Skeletal muscle satellite cell (primary cell): ENCODE results near the gene TTC39C.
"Not testable (repeated sequence)": the region's sequence is repeated elsewhere in the genome, so short reads cannot be mapped to it uniquely, and the experiment has no call there.

Experiments
- H3K27me3 ChIP-seq: 2 replicates; pipeline ENCODE4 v1.7.0; 2013; ENCODE audit warnings: low read length; ENCODE audit not compliant: control insufficient read depth, insufficient read depth
- H3K36me3 ChIP-seq: 2 replicates; pipeline ENCODE4 v1.7.0; 2013; ENCODE audit warnings: mild to moderate bottlenecking, control low read depth, low read length; ENCODE audit not compliant: insufficient read depth
- H3K4me1 ChIP-seq: 2 replicates; pipeline ENCODE4 v1.7.0; 2013; ENCODE audit warnings: low read length; ENCODE audit not compliant: control insufficient read depth, insufficient read depth
- H3K4me2 ChIP-seq: 2 replicates; pipeline ENCODE4 v1.7.0; 2013; ENCODE audit warnings: mild to moderate bottlenecking, low read length
- H3K4me3 ChIP-seq: 2 replicates; pipeline ENCODE4 v1.7.0; 2013; ENCODE audit warnings: low read length
- H3K9ac ChIP-seq: 2 replicates; pipeline ENCODE4 v1.7.0; 2013; ENCODE audit warnings: mild to moderate bottlenecking, low read depth, low read length, moderate library complexity
- H3K9me3 ChIP-seq: replicated peaks from 2 replicates; pipeline ENCODE4 v1.7.0; 2013; ENCODE audit warnings: mild to moderate bottlenecking, control low read depth, low read length

TTC39C gene

GRCh38 chr18:24128700-24129099 is 114.1 kb downstream of the TTC39C start:
- Histone ChIP-seq H3K4me1 (peaks cover 9% of the 10 kb centered on the region), H3K4me3 (no peak overlapping the region), H3K27me3 (no peaks in the 10 kb centered on the region), H3K36me3 (peaks cover 18% of the 10 kb centered on the region), H3K4me2 (no peak overlapping the region), H3K9me3 (no peaks in the 10 kb centered on the region), H3K9ac (no peak overlapping the region)

GRCh38 chr18:24130494-24130893 is 115.9 kb downstream of the TTC39C start:
- Histone ChIP-seq H3K4me1 (peaks cover 9% of the 10 kb centered on the region), H3K4me2 (no peak overlapping the region), H3K9ac (no peak overlapping the region), H3K27me3 (no peaks in the 10 kb centered on the region), H3K4me3 (no peak overlapping the region), H3K36me3 (peaks cover 18% of the 10 kb centered on the region), H3K9me3 (no peaks in the 10 kb centered on the region)

- no peak overlapping the region for H3K4me2 ChIP-seq
- H3K9ac ChIP-seq: no peak overlapping the region
- peaks cover 7% of the 10 kb centered on the region for H3K36me3 ChIP-seq
- no peaks in the 10 kb centered on the region for H3K9me3 ChIP-seq
- H3K4me3 ChIP-seq: no peak overlapping the region
- H3K4me1 ChIP-seq: peaks cover 13% of the 10 kb centered on the region
- no peaks in the 10 kb centered on the region for H3K27me3 ChIP-seq
Measured at GRCh38 chr18:24136967-24137373, 122.4 kb downstream of the TTC39C start.

GRCh38 chr18:24138409-24138788 is 123.8 kb downstream of the TTC39C start:
- Histone ChIP-seq H3K36me3 (peaks cover 3% of the 10 kb centered on the region), H3K27me3 (no peaks in the 10 kb centered on the region), H3K9ac (peak overlapping the region; percentile 78), H3K4me2 (peak overlapping the region; percentile 99), H3K4me3 (peak overlapping the region; percentile 86), H3K9me3 (no peaks in the 10 kb centered on the region), H3K4me1 (peaks cover 13% of the 10 kb centered on the region)

- Histone ChIP-seq H3K9me3 (no peaks in the 10 kb centered on the region), H3K4me3 (peak within 1 kb of the TSS; percentile 86), H3K36me3 (peaks cover 3% of the 10 kb centered on the region), H3K9ac (peak within 1 kb of the TSS; percentile 78), H3K27me3 (no peaks in the 10 kb centered on the region), H3K4me2 (peak within 1 kb of the TSS; percentile 99), H3K4me1 (peaks cover 13% of the 10 kb centered on the region)
Measured at GRCh38 chr18:24138789-24139616, 124.4 kb downstream of the TTC39C start, which contains the start of gene CABYR. TSS of gene CABYR (plus strand) at chr18:24139062. CDS start at chr18:24143115, 4,053 bp downstream.

- Histone ChIP-seq H3K9ac (no peak overlapping the region), H3K36me3 (peaks cover 3% of the 10 kb centered on the region), H3K9me3 (no peaks in the 10 kb centered on the region), H3K4me1 (peaks cover 13% of the 10 kb centered on the region), H3K4me3 (no peak overlapping the region), H3K27me3 (no peaks in the 10 kb centered on the region), H3K4me2 (no peak overlapping the region)
Measured at GRCh38 chr18:24140697-24141096, 126.1 kb downstream of the TTC39C start.

GRCh38 chr18:24142376-24142775 is 127.8 kb downstream of the TTC39C start:
- H3K9me3 ChIP-seq: no peaks in the 10 kb centered on the region
- no peak overlapping the region for H3K9ac ChIP-seq
- H3K4me2 ChIP-seq: no peak overlapping the region
- H3K4me3 ChIP-seq: no peak overlapping the region
- peaks cover 11% of the 10 kb centered on the region for H3K4me1 ChIP-seq
- H3K27me3 ChIP-seq: no peaks in the 10 kb centered on the region
- H3K36me3 ChIP-seq: no peaks in the 10 kb centered on the region

- not testable (repeated sequence) for H3K9ac ChIP-seq, H3K4me1 ChIP-seq, H3K36me3 ChIP-seq, H3K9me3 ChIP-seq, H3K4me3 ChIP-seq, H3K4me2 ChIP-seq, H3K27me3 ChIP-seq
Measured at GRCh38 chr18:24149591-24149990, 135.0 kb downstream of the TTC39C start.

GRCh38 chr18:24153397-24153796 is 138.8 kb downstream of the TTC39C start:
- Histone ChIP-seq H3K36me3 (peaks cover 15% of the 10 kb centered on the region), H3K9me3 (no peaks in the 10 kb centered on the region), H3K27me3 (no peaks in the 10 kb centered on the region), H3K4me3 (no peak overlapping the region), H3K9ac (no peak overlapping the region), H3K4me2 (no peak overlapping the region), H3K4me1 (no peaks in the 10 kb centered on the region)

GRCh38 chr18:24157855-24158254 is 143.3 kb downstream of the TTC39C start:
- H3K4me3 ChIP-seq: no peak overlapping the region
- H3K9me3 ChIP-seq: no peaks in the 10 kb centered on the region
- no peak overlapping the region for H3K4me2 ChIP-seq
- H3K9ac ChIP-seq: no peak overlapping the region
- H3K4me1 ChIP-seq: no peaks in the 10 kb centered on the region
- no peaks in the 10 kb centered on the region for H3K27me3 ChIP-seq
- H3K36me3 ChIP-seq: peaks cover 41% of the 10 kb centered on the region

GRCh38 chr18:24160086-24160485 is 145.5 kb downstream of the TTC39C start:
- Histone ChIP-seq H3K4me3 (no peak overlapping the region), H3K4me1 (no peaks in the 10 kb centered on the region), H3K4me2 (no peak overlapping the region), H3K27me3 (no peaks in the 10 kb centered on the region), H3K36me3 (peaks cover 39% of the 10 kb centered on the region), H3K9ac (no peak overlapping the region), H3K9me3 (no peaks in the 10 kb centered on the region)

GRCh38 chr18:24161304-24161703 is 146.8 kb downstream of the TTC39C start:
- Histone ChIP-seq H3K4me3 (no peak overlapping the region), H3K9ac (no peak overlapping the region), H3K4me2 (no peak overlapping the region), H3K36me3 (peaks cover 46% of the 10 kb centered on the region), H3K9me3 (no peaks in the 10 kb centered on the region), H3K27me3 (no peaks in the 10 kb centered on the region), H3K4me1 (no peaks in the 10 kb centered on the region)
